ENCODE results near the gene SPTBN5.

Gene SPTBN5

GRCh38 chr15:41883484-41883825 is 10.4 kb downstream of the SPTBN5 start:
- no peak for DNase-seq (ENCODE audit: low read depth)

GRCh38 chr15:41882689-41883483 is 11.0 kb downstream of the SPTBN5 start:
- DNase-seq (ENCODE audit: low read depth), result no peak

- DNase-seq (ENCODE audit: low read depth), result no peak
These were observed 11.7 kb downstream of the SPTBN5 start for GRCh38 chr15:41881920-41882688.

- no peak for DNase-seq (ENCODE audit: low read depth)
These were observed 12.3 kb downstream of the SPTBN5 start for GRCh38 chr15:41881550-41881919.

GRCh38 chr15:41881086-41881485 is 12.8 kb downstream of the SPTBN5 start:
- DNase-seq (ENCODE audit: low read depth), result no peak

GRCh38 chr15:41880156-41880877 is 13.5 kb downstream of the SPTBN5 start:
- no peak for DNase-seq (ENCODE audit: low read depth)

GRCh38 chr15:41879321-41879845 is 14.5 kb downstream of the SPTBN5 start:
- no peak for DNase-seq (ENCODE audit: low read depth)

- DNase-seq (ENCODE audit: low read depth), result no peak
These were observed 15.5 kb downstream of the SPTBN5 start for GRCh38 chr15:41878355-41878699.

GRCh38 chr15:41877631-41878354 is 16.1 kb downstream of the SPTBN5 start:
- no peak for DNase-seq (ENCODE audit: low read depth)

- DNase-seq (ENCODE audit: low read depth), result no peak
These were observed 17.2 kb downstream of the SPTBN5 start for GRCh38 chr15:41876689-41877088.

- no peak for DNase-seq (ENCODE audit: low read depth)
These were observed 17.8 kb downstream of the SPTBN5 start for GRCh38 chr15:41876007-41876406.

- no peak for DNase-seq (ENCODE audit: low read depth)
These were observed 19.1 kb downstream of the SPTBN5 start for GRCh38 chr15:41874736-41875135.

GRCh38 chr15:41873711-41874110 is 20.1 kb downstream of the SPTBN5 start:
- no peak for DNase-seq (ENCODE audit: low read depth)

- DNase-seq (ENCODE audit: low read depth), result no peak
These were observed 21.6 kb downstream of the SPTBN5 start for GRCh38 chr15:41872166-41872747.

- DNase-seq (ENCODE audit: low read depth), result no peak
These were observed 22.5 kb downstream of the SPTBN5 start for GRCh38 chr15:41871175-41871905.

- DNase-seq (ENCODE audit: low read depth), result no peak
These were observed 23.2 kb downstream of the SPTBN5 start for GRCh38 chr15:41870689-41871081.

- DNase-seq (ENCODE audit: low read depth), result no peak
These were observed 23.8 kb downstream of the SPTBN5 start for GRCh38 chr15:41869770-41870688.

- no peak for DNase-seq (ENCODE audit: low read depth)
These were observed 25.5 kb downstream of the SPTBN5 start for GRCh38 chr15:41868321-41868720.

- DNase-seq (ENCODE audit: low read depth), result no peak
These were observed 26.8 kb downstream of the SPTBN5 start for GRCh38 chr15:41866872-41867579.
